GM19238 (cell line): ENCODE measurements around the gene NDC1.

Source experiments
- DNase-seq: peaks from one replicate; pipeline ENCODE4 v3.0.0; 2011; ENCODE audit warnings: low spot score; ENCODE audit not compliant: insufficient read length

NDC1 gene

DNA sequence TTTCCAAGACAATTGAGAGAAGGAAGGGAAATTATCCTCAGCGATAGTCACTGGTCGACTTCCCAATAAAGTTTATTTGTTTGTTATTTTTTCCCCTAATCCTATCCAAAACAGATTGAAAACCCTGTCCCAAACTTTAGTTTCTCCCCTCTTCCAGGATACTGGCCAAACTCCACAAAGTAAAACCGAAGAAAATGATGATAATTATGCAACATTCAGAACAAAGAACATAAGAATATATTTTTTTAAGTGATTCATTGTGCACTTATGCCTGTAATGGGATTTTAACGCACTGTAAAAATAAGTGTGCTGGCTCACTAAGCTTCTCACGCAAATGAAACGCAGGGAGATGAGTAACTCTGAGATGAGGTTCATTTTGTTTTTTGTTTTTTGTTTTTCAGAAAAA, 105.2 kb downstream of the NDC1 start:
- DNase-seq = no peak

DNA sequence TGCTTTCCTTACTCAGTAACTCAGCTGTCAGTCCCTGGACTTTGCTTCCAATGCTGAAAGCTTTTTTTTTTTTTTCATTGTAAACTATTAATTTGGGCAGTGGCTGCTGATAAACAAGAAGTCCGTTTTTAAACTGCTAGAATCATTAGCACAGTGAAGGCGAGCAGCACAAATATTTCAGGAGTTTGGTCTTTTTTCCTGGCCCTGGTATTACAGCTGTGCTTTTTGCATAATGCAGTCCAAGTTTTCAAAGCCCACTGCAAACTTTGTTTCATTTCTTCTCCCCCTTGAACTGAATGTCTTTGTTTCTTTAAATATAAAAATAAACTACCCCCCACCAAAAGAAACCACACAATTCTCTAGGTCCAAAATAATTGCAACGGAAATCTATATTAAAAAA, 105.7 kb downstream of the NDC1 start:
- no peak for DNase-seq

DNA sequence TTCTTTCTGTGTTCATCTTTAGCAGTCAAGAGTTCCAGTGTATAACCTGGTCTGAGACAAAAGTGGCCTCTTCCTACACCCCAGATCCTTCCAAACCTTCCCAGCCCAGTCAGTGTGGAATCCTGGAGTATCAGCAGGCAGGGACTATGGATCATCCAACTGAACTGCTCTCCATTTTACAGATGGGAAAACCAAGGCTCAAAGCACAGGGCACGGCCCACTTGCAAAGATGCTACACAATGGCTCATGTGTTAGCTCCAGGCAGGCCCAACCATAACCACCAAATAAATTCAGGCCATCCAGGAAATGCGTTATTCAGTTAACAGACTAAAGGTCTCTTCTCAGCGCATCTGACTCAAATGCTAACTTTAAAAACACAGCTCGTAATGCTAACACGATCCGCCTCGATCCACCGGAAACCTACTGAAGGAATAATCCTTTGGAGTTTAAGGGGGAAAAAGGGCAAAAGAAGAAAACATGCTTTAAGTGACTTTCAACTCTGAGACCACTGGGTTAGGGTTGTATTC, 106.3 kb downstream of the NDC1 start:
- no peak for DNase-seq

DNA sequence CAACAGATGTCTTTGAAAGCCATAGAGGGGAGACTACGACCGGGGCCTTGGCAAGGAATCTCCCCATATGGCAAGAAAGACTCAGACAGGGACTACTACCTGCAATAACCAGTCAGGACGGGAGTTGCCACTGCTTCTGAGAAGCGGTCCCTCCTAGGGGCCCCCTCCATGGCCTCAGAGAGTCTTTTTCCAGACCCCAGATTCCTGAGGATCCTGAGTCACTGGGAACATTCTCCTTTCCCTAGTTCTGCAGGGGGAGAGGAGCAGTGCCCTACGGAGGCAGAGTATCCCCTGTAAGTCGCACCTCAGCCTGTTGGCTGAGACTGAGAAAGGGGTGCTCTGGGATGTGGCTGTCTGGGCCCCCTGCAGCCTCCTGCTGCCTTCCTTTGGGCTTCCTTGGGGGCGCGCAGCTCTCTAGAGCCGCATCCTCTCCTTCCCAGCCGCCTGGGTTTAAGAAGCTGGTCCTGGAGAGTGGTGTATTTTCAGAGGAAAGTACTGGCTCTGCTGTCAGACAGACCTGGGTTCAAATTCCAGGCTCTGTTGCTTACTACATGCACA, 107.0 kb downstream of the NDC1 start:
- DNase-seq = no peak

DNA sequence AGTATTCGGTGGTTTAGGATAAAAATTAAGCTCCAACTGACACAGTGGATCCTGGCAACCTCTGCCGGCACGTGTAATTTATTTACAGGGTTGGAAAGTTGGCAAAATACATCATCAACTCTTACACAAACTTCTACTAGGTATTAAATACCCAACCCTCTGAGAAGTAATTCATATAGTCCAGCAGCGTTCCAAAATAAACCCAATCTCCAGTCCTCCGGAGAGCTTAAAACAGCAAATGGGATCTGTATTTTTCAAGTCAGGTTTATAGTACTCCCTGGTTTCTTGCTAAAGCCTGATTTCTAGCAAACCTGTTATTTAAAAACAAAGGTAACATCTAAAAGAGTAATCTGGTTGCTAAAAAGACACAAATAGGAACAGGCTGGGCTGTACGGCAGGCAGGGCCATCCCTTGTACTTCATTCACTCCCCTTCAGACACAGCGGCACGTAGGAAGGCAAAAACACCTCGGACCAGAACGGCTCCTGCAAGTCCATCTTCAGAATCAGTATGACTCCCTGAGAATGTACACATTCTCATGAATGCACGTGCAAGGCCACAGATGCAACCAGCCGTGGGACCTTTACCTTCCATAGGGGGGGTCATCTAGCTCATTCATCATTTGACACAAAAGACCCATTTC, 107.8 kb downstream of the NDC1 start:
- no peak for DNase-seq

DNA sequence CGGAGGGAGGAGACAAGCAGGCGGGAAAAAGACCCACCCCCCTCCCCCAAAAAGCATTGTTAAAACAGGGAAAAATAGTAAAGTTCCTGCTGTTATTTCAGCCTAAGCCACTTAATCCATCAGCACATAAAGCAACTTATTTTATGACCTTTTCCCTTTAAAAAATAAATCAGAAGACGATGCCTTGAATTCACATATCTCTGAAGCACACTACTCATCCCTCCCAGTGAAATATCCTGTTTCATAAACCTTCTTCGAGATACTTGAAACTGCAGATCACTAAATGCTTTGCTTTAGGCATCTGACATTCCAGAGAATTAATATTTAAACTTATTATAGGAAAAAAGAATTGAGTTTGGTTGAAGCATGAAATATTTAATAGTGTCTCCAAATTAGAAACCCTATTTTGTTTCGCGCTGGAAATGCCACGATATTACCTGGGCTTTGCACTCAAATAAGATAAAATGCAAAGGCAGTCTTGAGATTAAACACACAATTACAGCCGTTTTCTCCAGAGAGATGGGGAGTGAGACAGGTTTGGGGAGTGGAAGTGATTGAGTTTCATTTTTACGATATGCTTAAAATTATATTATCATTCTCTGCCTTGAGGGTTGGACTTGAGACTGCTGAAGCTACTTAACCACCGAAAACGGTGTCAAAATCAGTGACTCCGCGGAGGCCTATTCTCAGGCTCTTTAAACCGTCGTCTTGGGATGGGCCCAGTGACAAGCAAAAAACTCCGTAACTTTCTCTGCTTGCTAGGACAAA, 108.5 kb downstream of the NDC1 start:
- DNase-seq = no peak

DNA sequence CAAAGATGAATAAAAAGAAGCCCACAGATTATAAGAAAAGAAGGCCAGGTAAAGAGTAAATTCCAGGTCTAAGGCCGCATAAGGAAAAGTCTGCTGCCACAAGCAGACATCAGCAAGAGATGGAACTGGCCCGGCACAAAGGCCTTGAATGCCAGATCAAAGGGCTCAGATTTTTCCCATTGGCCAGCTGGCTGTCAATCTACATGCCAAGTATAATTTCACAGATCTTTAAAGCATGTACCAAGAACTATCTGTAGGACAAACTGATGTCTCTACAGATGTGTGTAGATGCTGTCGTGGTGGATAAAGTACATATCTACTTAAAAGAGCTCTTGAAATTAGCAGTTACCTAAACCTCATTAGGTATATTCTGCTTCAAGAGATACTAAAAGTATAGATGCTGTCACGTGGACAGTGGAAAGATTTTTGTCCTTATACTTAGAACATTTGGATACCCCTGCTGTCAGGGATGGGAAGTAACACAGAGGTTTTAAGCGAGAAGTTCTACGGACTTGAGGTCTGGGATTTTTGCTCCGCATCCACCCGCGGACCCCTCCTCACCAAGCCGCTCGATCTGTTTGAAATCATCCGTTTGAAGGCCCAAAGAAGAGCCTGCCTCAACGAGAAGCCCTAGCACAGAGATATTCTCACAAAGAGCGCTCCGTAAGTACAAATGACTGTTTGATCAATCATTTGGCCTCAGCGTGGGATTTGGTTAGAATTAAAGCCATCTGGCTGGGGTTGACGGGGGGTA, 109.2 kb downstream of the NDC1 start:
- DNase-seq = no peak

DNA sequence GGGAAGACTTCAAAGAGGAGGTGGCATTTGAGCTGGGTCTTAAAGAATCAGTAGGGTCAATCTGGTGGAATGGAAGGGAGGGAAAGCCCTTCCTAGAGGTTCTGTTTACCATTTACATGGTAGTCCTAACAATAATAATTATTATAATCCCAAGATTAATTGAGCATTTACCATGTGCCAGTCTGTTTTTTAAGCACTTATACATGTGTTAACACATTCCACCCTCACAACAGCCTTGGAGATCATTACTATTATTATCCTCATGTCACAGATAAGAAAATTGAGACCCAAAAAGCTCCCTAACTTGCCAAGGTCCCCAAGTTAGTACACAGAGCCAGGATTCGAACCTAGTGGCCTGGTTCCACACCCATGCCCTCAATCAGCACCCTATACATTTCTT, 109.9 kb downstream of the NDC1 start:
- DNase-seq = no peak

DNA sequence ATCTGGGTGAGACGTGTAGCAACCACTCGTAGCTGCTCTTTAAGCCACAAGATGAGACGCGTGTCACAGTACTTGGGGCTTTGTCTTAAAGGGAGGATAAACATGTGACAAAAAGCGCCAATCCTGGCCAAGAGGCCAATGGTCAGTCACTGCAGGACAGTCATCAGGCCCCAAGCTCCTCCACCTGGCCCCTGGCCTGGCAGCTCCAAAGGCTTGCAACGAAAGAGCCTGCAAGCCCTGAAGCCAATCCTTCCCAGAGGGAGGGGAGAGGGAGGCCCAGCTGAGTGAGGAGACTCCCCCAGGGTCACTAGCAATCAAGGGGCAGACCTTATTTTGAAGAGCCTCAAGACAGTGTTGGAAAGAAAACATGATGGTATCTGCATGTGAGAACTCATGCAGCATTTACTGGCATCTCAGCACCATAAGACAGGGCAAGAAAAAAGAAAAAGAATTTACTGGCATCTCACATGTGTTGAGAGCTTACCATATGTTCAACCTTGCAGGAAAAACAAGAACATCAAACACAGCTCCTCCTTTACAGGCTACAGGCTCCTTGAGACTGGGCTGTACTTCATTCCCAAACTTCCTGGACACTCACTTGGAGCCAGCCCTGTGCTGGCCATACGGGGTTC, 110.5 kb downstream of the NDC1 start:
- no peak for DNase-seq

DNA sequence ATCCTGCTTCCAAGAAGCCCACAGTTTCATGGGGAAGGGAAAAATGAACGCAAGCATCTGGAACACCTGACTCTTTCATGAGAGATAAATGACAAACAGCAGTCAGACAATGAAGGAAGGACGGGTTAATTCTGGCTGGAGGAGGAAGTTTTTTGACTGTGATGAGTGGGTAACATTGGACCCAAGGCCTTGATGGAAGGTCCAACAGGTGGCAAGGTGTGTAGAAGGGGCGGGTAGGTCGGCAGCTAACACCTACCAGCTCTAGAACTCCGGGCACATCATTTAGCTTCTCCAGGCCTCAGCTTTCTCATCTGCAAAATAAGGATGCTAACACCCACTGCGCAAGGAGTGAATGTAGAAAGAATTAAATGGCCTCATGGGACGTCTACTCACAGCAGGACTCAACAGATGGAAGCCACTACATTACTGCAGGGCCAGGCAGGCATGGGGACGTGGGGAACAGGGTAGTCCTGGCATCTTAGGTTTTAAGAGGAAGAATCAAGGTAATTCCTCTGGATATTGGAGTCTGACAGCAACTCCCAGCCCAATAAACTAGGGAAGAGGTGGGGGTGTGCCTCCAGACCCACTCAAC, 112.0 kb downstream of the NDC1 start:
- no peak for DNase-seq

DNA sequence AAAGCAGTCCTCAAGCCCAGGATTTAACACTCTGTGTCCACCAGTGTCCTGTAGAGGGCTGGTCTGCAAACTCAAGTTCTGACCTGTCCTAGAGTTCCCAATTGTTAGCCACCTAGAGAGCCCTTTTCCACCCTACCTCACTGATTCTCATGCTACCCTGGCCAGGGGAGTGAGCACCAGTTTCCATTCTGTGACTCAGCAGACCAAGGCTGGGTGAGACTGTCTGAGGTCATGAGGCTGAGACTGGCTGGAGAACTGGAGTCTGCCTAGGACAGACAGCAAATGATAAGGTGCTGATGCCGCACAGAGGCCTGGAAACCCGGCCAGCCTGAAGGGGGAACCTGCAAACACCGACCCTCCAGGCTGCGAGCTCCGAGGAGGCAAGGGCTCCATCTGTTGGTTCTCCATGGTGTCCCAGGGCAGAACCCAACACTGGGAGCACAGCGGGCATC, 112.8 kb downstream of the NDC1 start:
- no peak for DNase-seq

DNA sequence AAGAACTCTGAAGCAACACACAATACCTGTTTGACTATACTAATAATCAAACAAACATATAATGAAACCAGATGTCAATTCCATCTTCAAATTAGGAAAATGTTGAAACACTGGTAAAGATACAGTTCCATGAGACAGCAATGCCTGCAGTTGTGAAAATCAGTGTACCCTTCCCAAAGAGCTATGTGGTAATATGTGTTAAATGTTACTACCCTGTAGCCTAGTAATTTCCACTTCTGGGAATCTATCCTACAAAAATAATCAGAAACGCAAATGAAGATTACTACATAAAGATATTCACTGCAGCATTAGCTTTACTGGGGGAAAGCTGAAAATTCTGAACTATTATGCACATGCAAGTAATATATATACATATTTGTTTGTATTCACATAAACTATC, 116.1 kb downstream of the NDC1 start:
- no peak for DNase-seq

DNA sequence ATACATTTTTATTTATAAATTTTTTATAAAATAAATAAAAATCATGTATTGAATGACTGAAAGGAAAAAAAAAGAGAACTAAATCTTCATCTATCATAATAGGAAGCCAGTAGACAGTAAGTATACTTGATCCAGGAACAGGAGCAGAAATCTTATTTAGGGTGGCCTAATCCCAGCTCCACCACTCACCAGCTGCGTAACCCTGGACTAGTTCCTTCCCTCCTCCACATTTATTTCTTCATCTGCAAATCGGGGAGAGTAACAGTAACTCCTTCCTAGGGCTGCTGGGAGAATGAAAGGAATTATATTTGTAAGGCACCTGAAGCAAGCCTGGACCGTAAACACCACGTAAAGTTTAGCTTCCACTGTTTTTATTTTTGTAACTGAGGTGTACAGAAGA, 117.0 kb downstream of the NDC1 start:
- no peak for DNase-seq

DNA sequence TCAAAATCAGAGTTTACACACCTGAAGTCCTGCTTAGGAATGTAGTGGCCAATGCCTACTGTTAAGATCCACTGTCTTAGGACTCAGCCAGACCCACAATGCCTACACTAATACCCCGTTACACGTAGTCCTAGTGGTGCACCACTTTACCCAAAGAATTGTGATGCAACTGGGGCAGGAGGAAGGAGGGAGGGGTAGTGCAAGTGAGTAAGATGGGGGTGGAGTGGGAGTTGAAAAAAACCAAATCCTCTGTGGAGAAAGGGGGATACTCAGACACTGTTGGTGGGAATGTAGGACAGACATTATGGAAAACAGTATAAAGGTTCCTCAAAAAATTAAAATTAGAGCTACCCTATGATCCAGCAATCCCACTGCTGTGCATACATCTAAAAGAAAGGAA, 118.6 kb downstream of the NDC1 start:
- no peak for DNase-seq

DNA sequence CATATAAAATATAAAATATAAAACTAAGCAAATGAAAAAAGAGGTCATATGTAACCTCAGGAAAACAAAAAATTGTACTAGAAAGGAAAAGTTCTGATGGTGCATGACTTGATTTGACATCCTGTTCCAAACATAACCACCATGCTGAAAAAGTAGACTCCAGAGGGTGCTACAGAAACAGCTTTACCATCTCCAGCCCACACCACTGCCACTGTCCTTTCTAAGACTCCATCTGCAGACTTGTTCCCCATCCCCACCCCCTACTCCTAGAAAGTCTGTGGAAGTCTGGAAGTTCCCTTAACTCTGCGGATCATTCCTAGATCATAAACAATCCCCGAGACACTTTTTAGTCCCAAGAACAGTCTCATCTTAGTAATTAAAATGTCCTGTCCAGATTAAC, 119.7 kb downstream of the NDC1 start:
- DNase-seq = no peak

DNA sequence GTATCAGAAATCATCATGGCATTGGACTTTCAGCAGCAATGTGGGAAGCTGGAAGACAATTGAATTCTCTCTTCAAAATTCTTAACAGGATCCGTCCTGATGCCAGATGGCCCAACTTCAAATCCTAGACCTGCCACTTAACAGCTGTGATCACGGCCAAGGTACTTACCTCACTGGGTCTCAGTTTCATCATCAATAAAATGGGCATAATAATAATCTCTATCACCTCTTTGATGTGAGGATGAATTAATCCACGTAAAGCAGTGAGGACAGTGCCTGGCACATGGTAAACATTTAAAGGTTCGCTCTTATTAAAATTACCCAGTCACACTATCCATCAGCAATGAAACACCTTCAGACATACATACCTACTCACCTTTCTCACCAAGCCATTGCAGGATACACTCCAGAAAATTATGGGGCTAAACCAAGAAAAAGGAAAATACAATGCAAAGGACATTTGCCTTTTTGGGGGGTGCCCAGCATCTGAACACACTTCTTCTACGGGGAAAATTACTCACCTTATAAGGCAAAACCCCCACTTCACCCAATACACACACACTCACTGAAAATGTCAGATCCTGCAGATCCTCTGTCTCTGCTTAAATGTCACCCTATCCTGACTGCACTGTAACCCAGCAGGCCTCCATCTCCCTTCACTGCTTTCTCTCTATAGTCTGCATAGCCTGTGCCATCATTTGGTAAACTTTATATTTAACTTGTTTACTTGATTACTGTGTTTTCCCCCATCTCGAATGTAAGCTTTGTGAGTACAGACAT, 120.9 kb downstream of the NDC1 start:
- DNase-seq = no peak

DNA sequence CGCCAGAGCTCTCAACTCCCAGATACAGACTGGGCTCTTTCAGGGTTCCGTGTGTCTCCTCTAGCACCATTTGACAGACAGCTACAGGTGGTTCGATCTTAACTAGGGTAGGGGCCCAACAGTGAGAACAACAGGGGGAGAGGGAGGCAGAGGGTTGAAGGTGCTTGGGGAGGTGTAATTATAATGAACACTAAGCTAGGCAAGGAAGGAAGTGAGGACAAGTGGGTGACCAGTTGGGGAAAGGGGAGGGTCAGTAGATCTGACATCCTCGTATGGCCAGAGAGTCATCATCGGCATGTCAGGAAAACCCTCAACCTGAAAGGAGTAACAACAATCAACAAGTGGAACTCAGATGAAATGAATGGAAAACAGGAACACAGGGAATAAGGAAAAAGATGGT, 121.9 kb downstream of the NDC1 start:
- DNase-seq = no peak

DNA sequence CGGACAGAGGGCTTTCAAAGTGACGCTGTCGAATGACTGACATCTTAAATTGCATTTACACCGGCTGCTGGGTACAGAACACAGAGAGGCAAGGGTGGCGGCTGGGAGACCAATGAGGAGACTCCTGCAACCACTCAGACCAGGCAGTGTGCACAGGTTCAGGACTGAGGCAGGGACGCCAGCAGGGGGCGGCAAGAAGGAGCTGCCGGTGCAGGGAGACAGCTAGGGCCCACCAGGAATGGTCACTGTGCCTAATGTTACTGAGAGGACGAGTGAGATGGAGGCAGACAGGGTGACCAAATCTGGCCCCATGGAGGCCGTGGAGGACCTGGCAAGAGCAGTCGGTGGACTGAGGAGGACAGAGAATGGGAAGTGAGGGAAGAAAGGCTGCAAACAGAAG, 122.6 kb downstream of the NDC1 start:
- DNase-seq = no peak
